ENCODE measurements around the gene ELOVL6. TPM values are rescaled to one million over a fixed set of nuclear protein-coding genes. Genes with fewer than 3 reads are reported as not detected.

Gene ELOVL6
- total and polyA plus RNA-seq, 11 donors: 0.50 to 22.4 (median 2.9) TPM

DNA sequence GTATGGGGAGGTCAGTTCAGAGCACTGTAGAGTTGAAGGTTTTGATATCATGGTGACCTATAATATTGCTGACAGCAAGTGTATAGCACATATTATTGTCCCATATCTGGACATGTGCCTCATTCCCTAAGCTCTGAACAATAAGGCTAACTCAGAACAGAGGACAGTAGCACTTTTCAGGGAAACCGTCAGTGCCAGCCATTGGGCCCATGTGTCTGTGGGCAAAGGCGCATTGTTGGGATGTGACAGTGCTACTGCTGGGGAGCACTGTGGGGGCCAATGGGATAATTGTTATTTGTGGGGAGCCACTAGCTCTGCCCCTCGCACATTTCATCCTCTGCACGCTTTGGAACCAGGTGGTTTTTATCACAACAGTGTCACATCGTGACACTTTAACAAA lies 136.2 kb downstream of the ELOVL6 start:
- 85 to 93% (median 91%) methylated on average over 5 of the region's 5 CpGs for WGBS, 4 donors
- DNase-seq (no peak), ATAC-seq (no peak)
- Histone ChIP-seq H3K36me3 (no peaks in the 10 kb centered on the region), H3K9me3 (no peaks in the 10 kb centered on the region), H3K27me3 (no peaks in the 10 kb centered on the region), H3K4me1 (peaks cover 0 to 21% (median 0%) of the 10 kb centered on the region in 12 donors), H3K4me3 (no peak overlapping the region), H3K27ac (no peak overlapping the region)
- TF ChIP-seq CTCF (IDR thresholded peaks at IDR 0.05) (no peak), POLR2A (IDR thresholded peaks at IDR 0.05) (no peak)
- intact Hi-C loops (cut with DNase I): no loop called here

DNA sequence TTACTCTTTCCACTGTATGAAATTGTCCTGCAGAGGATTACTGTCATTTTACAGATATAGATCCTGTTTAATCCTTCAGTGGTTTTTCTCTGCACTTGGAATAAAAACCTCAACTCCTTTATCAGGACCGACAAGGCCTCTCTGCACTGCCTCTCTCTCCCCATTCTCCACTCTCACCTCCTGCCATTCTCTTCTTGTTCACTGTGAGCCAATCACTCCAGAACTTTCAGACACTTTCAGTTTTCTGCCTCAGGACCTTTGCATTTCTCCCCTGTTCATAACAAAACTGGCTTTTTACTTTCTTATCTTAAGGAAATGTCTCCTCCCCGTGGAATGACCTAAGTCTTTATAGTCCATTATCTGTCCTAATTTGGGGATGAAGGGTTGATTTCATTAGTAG lies 137.3 kb downstream of the ELOVL6 start:
- no peak for DNase-seq
- H3K27ac ChIP-seq: no peak overlapping the region
- ATAC-seq: no peak
- TF ChIP-seq CTCF (IDR thresholded peaks at IDR 0.05) (no peak), POLR2A (IDR thresholded peaks at IDR 0.05) (no peak)
- intact Hi-C loops (cut with DNase I): no loop called here
- WGBS, 4 donors: 65 to 81% (median 76%) methylated on average over 2 of the region's 2 CpGs
- no peak overlapping the region for H3K4me3 ChIP-seq
- peaks cover 0 to 21% (median 0%) of the 10 kb centered on the region in 12 donors for H3K4me1 ChIP-seq
- no peaks in the 10 kb centered on the region for H3K9me3 ChIP-seq
- H3K36me3 ChIP-seq: no peaks in the 10 kb centered on the region
- no peaks in the 10 kb centered on the region for H3K27me3 ChIP-seq

- Histone ChIP-seq H3K27me3 (no peaks in the 10 kb centered on the region), H3K4me3 (no peak overlapping the region), H3K4me1 (peaks cover 0 to 21% (median 0%) of the 10 kb centered on the region in 12 donors), H3K36me3 (no peaks in the 10 kb centered on the region), H3K9me3 (no peaks in the 10 kb centered on the region), H3K27ac (peak overlapping the region in 1 of 12 donors; percentile 23)
- TF ChIP-seq POLR2A (IDR thresholded peaks at IDR 0.05) (no peak), CTCF (IDR thresholded peaks at IDR 0.05) (no peak)
- DNase-seq (no peak), ATAC-seq (no peak)
- 84 to 98% (median 87%) methylated on average over 3 of the region's 3 CpGs for WGBS, 4 donors
- intact Hi-C loops (cut with DNase I): no loop called here
These were observed 138.7 kb downstream of the ELOVL6 start for GRCh38 chr4:110059556-110060191.

- TF ChIP-seq POLR2A (IDR thresholded peaks at IDR 0.05) (no peak), CTCF (IDR thresholded peaks at IDR 0.05) (no peak)
- DNase-seq (no peak), ATAC-seq (no peak)
- H3K27ac ChIP-seq: no peak overlapping the region
- no peaks in the 10 kb centered on the region for H3K36me3 ChIP-seq
- H3K4me3 ChIP-seq: no peak overlapping the region
- intact Hi-C loops (cut with DNase I): no loop called here
- 96 to 100% (median 97%) methylated on average over 1 of the region's 1 CpG for WGBS, 4 donors
- H3K9me3 ChIP-seq: no peaks in the 10 kb centered on the region
- H3K4me1 ChIP-seq: peaks cover 0 to 21% (median 0%) of the 10 kb centered on the region in 12 donors
- no peaks in the 10 kb centered on the region for H3K27me3 ChIP-seq
These were observed 139.7 kb downstream of the ELOVL6 start for GRCh38 chr4:110058677-110059076.
